Thyroid gland (tissue), 4 donors: ENCODE results near the gene SRGAP1. TPM values are rescaled to one million over a fixed set of nuclear protein-coding genes. Genes with fewer than 3 reads are reported as not detected.

Experiments
- DNase-seq, 2 donors: peaks; one replicate each; pipeline ENCODE4 v3.0.0-alpha.2; 2019
- H3K27ac ChIP-seq, 3 donors: fragments of 200-600 bp; sonication (generic); 1 replicate in 2 of 3; 2 replicates in 1 of 3; pipeline ENCODE4 v1.5.1; 2016 to 2019; ENCODE audit warnings: mild to moderate bottlenecking in 1 of 3, moderate library complexity in 1 of 3
- H3K27me3 ChIP-seq: fragments of 200-600 bp; sonication (generic); one replicate; pipeline ENCODE4 v1.5.1; 2019
- H3K36me3 ChIP-seq, 2 donors: fragments of 200-600 bp; sonication (generic); one replicate each; pipeline ENCODE4 v1.5.1; 2016 to 2019
- H3K4me1 ChIP-seq, 2 donors: fragments of 200-600 bp; sonication (generic); one replicate each; pipeline ENCODE4 v1.5.1; 2017 to 2019
- H3K4me3 ChIP-seq, 3 donors: fragments of 200-600 bp; sonication (generic); replicated peaks in 1 of 3; 1 replicate in 2 of 3; 2 replicates in 1 of 3; pipeline ENCODE4 v1.5.1; 2016; ENCODE audit warnings: mild to moderate bottlenecking in 1 of 3
- H3K9me3 ChIP-seq: fragments of 200-600 bp; sonication (generic); one replicate; pipeline ENCODE4 v1.5.1; 2017
- CTCF ChIP-seq, 6 experiments: fragments of 200-600 bp in 3 of 6; fragments of 450-650 bp in 3 of 6; sonication (generic) in 3 of 6; IDR thresholded peaks; one replicate each; pipeline ENCODE4 v1.5.1; 2016 to 2019; ENCODE audit warnings: antibody characterized with exemption in 6 of 6, mild to moderate bottlenecking in 2 of 6, inconsistent platforms in 1 of 6, moderate library complexity in 1 of 6
- POLR2A ChIP-seq, 2 donors: fragments of 450-650 bp; IDR thresholded peaks; one replicate each; pipeline ENCODE4 v1.6.1; 2017; ENCODE audit warnings: antibody characterized with exemption in 2 of 2, mild to moderate bottlenecking in 2 of 2, moderate library complexity in 1 of 2
- WGBS, 2 donors: methylation state at CpG; one replicate each; pipeline ENCODE4 v1.1.5; 2017; 5-methylcytosine and 5-hydroxymethylcytosine counted together
- intact Hi-C: fragments of 100-400 bp; cut with DNase I; formaldehyde crosslinking; loops from one replicate; pipeline ENCODE4 v1.15.1; 2023
- total RNA-seq, 4 donors: library from RNA; depleted of rRNA; stranded (reverse); fragments of >200 nt; gene quantifications; one replicate each; pipeline ENCODE4 v1.2.3, GENCODE V29; 2016

Gene SRGAP1
- total RNA-seq, 4 donors from 2014 or later: 14.1 to 26.3 (median 20.9) TPM

DNA sequence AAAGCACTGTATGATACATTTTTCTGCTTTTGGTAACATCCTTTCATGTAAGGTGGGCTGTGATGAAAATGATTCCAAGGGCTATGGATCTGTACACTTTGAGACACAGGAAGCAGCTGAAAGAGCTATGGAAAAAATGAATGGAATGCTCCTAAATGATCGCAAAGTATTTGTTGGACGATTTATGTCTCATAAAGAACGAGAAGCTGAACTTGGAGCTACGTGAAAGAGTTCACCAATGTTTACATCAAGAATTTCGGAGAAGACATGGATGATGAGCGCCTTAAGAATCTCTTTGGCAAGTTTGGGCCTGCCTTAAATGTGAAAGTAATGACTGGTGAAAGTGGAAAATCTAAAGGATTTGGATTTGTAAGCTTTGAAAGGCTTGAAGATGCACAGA is 22.1 kb upstream of the SRGAP1 start:
- 76 to 80% methylated on average over 6 of the region's 6 CpGs for WGBS, 2 donors
- no peaks in the 10 kb centered on the region for H3K9me3 ChIP-seq
- H3K27me3 ChIP-seq: no peaks in the 10 kb centered on the region
- no peak for DNase-seq
- no peak overlapping the region for H3K4me3 ChIP-seq
- H3K4me1 ChIP-seq: no peaks in the 10 kb centered on the region
- no peak overlapping the region for H3K27ac ChIP-seq
- intact Hi-C loops: loop anchor here (5.0 kb wide), 1 partner anchor 435 kb away; no protein-coding TSS in a partner anchor
- H3K36me3 ChIP-seq: no peaks in the 10 kb centered on the region
- TF ChIP-seq POLR2A (IDR thresholded peaks at IDR 0.05) (no peak), CTCF (IDR thresholded peaks at IDR 0.05) (no peak)

GRCh38 chr12:63823040-63823439 is 21.5 kb upstream of the SRGAP1 start:
- WGBS, 2 donors: 85 to 95% methylated on average over 6 of the region's 6 CpGs

GRCh38 chr12:63826006-63826585 is 18.4 kb upstream of the SRGAP1 start:
- no peak for TF ChIP-seq POLR2A (IDR thresholded peaks at IDR 0.05)
- peak; percentile 58 to 91 (median 72) for TF ChIP-seq CTCF (IDR thresholded peaks at IDR 0.05)
- 23 to 24% methylated on average over 4 of the region's 4 CpGs for WGBS, 2 donors
- no peaks in the 10 kb centered on the region for H3K36me3 ChIP-seq
- no peak overlapping the region for H3K27ac ChIP-seq
- H3K9me3 ChIP-seq: no peaks in the 10 kb centered on the region
- no peak for DNase-seq
- intact Hi-C loops: no loop called here
- H3K27me3 ChIP-seq: no peaks in the 10 kb centered on the region
- H3K4me3 ChIP-seq: no peak overlapping the region
- H3K4me1 ChIP-seq: no peaks in the 10 kb centered on the region

More at GRCh38 chr12:63823040-63823439, 21.5 kb upstream of the SRGAP1 start:
- H3K36me3 ChIP-seq: no peaks in the 10 kb centered on the region
- TF ChIP-seq POLR2A (IDR thresholded peaks at IDR 0.05): no peak
- TF ChIP-seq CTCF (IDR thresholded peaks at IDR 0.05): no peak
- no peaks in the 10 kb centered on the region for H3K27me3 ChIP-seq
- H3K9me3 ChIP-seq: no peaks in the 10 kb centered on the region
- no peaks in the 10 kb centered on the region for H3K4me1 ChIP-seq
- intact Hi-C loops: loop anchor here (5.0 kb wide), 1 partner anchor 434 kb away; no protein-coding TSS in a partner anchor
- no peak overlapping the region for H3K27ac ChIP-seq
- H3K4me3 ChIP-seq: no peak overlapping the region
- DNase-seq: no peak

GRCh38 chr12:63828867-63829266 is 15.6 kb upstream of the SRGAP1 start:
- no peak for DNase-seq
- H3K9me3 ChIP-seq: no peaks in the 10 kb centered on the region
- H3K36me3 ChIP-seq: no peaks in the 10 kb centered on the region
- H3K4me1 ChIP-seq: no peaks in the 10 kb centered on the region
- no peak overlapping the region for H3K27ac ChIP-seq
- no peak overlapping the region for H3K4me3 ChIP-seq
- 93 to 95% methylated on average over 2 of the region's 2 CpGs for WGBS, 2 donors
- intact Hi-C loops: no loop called here
- TF ChIP-seq CTCF (IDR thresholded peaks at IDR 0.05) (no peak), POLR2A (IDR thresholded peaks at IDR 0.05) (no peak)
- no peaks in the 10 kb centered on the region for H3K27me3 ChIP-seq

- no peaks in the 10 kb centered on the region for H3K27me3 ChIP-seq
- DNase-seq: no peak
- no peak for TF ChIP-seq CTCF (IDR thresholded peaks at IDR 0.05)
- no peak for TF ChIP-seq POLR2A (IDR thresholded peaks at IDR 0.05)
- intact Hi-C loops: no loop called here
- no peak overlapping the region for H3K4me3 ChIP-seq
- no peaks in the 10 kb centered on the region for H3K36me3 ChIP-seq
- no peak overlapping the region for H3K27ac ChIP-seq
- H3K9me3 ChIP-seq: no peaks in the 10 kb centered on the region
- WGBS, 2 donors: 86 to 93% methylated on average over 2 of the region's 2 CpGs
- H3K4me1 ChIP-seq: no peaks in the 10 kb centered on the region
Observed at GRCh38 chr12:63836046-63836445, 8.5 kb upstream of the SRGAP1 start.
